H1 (cell line): Measurements from ENCODE around the gene F10. TPM values are rescaled to one million over a fixed set of nuclear protein-coding genes. Genes with fewer than 3 reads are reported as not detected.

Source experiments
- CTCF ChIA-PET: fragments of 300-600 bp; sonication (Branson Sonifier 250); formaldehyde crosslinking; loops from one replicate; lab custom pipeline; 2021; ENCODE audit not compliant: partially characterized antibody; lab: Charles Lee
- POLR2A ChIA-PET: fragments of 300-600 bp; sonication (Branson Sonifier 250); formaldehyde crosslinking; loops from one replicate; lab custom pipeline; 2021; ENCODE audit warnings: inconsistent platforms; ENCODE audit not compliant: partially characterized antibody; lab: Charles Lee
- DNase-seq, 2 experiments: peaks; one replicate each; pipeline versions ENCODE4 v3.0.0 to v3.0.0-alpha.2; 2010 to 2022; ENCODE audit warnings: low spot score in 2 of 2, low read depth in 1 of 2, mixed read lengths in 1 of 2
- FAIRE-seq: peaks from 2 replicates; lab custom pipeline; 2011; peaks lifted over from hg19 to GRCh38; lab: Jason Lieb, UNC
- H2AFZ ChIP-seq: 2 replicates; pipeline ENCODE4 v1.8.1; 2012; ENCODE audit warnings: low read length, inconsistent platforms
- H2AK5ac ChIP-seq: 2 replicates; pipeline ENCODE4 v1.6.1; 2013; ENCODE audit warnings: low read depth, low read length
- H2BK120ac ChIP-seq: replicated peaks from 2 replicates; pipeline ENCODE3; 2013; ENCODE audit warnings: low read depth, low read length, inconsistent platforms
- H2BK12ac ChIP-seq: 2 replicates; pipeline ENCODE4 v1.6.1; 2013; ENCODE audit warnings: low read depth, low read length
- H2BK15ac ChIP-seq: 2 replicates; pipeline ENCODE4 v1.6.1; 2013; ENCODE audit warnings: low read length
- H2BK20ac ChIP-seq: 2 replicates; pipeline ENCODE4 v1.6.1; 2013; ENCODE audit warnings: low read length
- H2BK5ac ChIP-seq: 2 replicates; pipeline ENCODE4 v1.6.1; 2013; ENCODE audit warnings: low read depth, low read length
- H3K14ac ChIP-seq: 2 replicates; pipeline ENCODE4 v1.6.1; 2013; ENCODE audit warnings: inconsistent platforms; ENCODE audit not compliant: insufficient read length
- H3K18ac ChIP-seq: 2 replicates; pipeline ENCODE4 v1.6.1; 2013; ENCODE audit warnings: low read length; ENCODE audit errors: extremely low read depth
- H3K23ac ChIP-seq: 2 replicates; pipeline ENCODE4 v1.6.1; 2013; ENCODE audit warnings: inconsistent platforms; ENCODE audit not compliant: insufficient read length
- H3K23me2 ChIP-seq: 2 replicates; pipeline ENCODE4 v1.6.1; 2013; ENCODE audit warnings: low read depth, low read length
- H3K27ac ChIP-seq: 2 replicates; pipeline ENCODE4 v1.6.1; 2011; ENCODE audit warnings: low read depth, low read length, inconsistent platforms
- H3K27me3 ChIP-seq, 4 experiments: replicated peaks in 1 of 4; 1 replicate in 1 of 4; 2 replicates in 3 of 4; pipeline versions ENCODE4 v1.6.1 to v1.8.1; 2011 to 2013; ENCODE audit warnings: low read length in 3 of 4, mild to moderate bottlenecking in 3 of 4, inconsistent platforms in 2 of 4, mixed read lengths in 2 of 4, moderate library complexity in 1 of 4; ENCODE audit not compliant: control insufficient read depth in 3 of 4, insufficient read depth in 3 of 4; ENCODE audit errors: extremely low read depth in 1 of 4
- H3K36me3 ChIP-seq, 4 experiments: 2 replicates each; pipeline versions ENCODE4 v1.6.1 to v1.8.1; 2011 to 2013; ENCODE audit warnings: mild to moderate bottlenecking in 4 of 4, low read length in 3 of 4, moderate library complexity in 2 of 4, control low read depth in 1 of 4, inconsistent platforms in 1 of 4; ENCODE audit not compliant: insufficient read depth in 4 of 4, control insufficient read depth in 2 of 4
- H3K4ac ChIP-seq: replicated peaks from 2 replicates; pipeline ENCODE3; 2013; ENCODE audit warnings: low read length, low read depth, mixed read lengths, inconsistent platforms; ENCODE audit not compliant: insufficient read length
- H3K4me1 ChIP-seq, 4 experiments: replicated peaks in 1 of 4; 1 replicate in 1 of 4; 2 replicates in 3 of 4; pipeline versions ENCODE4 v1.6.1 to v1.8.1; 2011 to 2013; ENCODE audit warnings: low read length in 3 of 4, inconsistent platforms in 2 of 4, mixed read lengths in 1 of 4; ENCODE audit not compliant: insufficient read depth in 4 of 4, control insufficient read depth in 3 of 4
- H3K4me2 ChIP-seq, 2 experiments: 2 replicates each; pipeline versions ENCODE4 v1.6.1 to v1.8.1; 2011 to 2013; ENCODE audit warnings: low read depth in 2 of 2, low read length in 2 of 2, control low read depth in 1 of 2, inconsistent platforms in 1 of 2, mild to moderate bottlenecking in 1 of 2; ENCODE audit not compliant: insufficient read depth in 1 of 2
- H3K4me3 ChIP-seq, 4 experiments: fragments of 200-600, 300-600 bp in 1 of 4; sonication (generic), shearing (Covaris generic), sonication (Bioruptor Twin) in 1 of 4; 2 replicates each; pipeline versions ENCODE4 v1.5.1 to v1.8.1; 2011 to 2016; ENCODE audit warnings: low read length in 4 of 4, low read depth in 3 of 4, control low read depth in 2 of 4, inconsistent platforms in 2 of 4, mild to moderate bottlenecking in 2 of 4, mixed read lengths in 1 of 4, moderate library complexity in 1 of 4; ENCODE audit not compliant: insufficient read depth in 2 of 4; ENCODE audit errors: extremely low read depth in 1 of 4
- H3K56ac ChIP-seq: replicated peaks from 2 replicates; pipeline ENCODE3; 2013; ENCODE audit warnings: low read depth, mild to moderate bottlenecking, mixed read lengths, low read length, inconsistent platforms; ENCODE audit not compliant: insufficient read length
- H3K79me1 ChIP-seq: 2 replicates; pipeline ENCODE4 v1.6.1; 2013; ENCODE audit warnings: low read depth, low read length, control low read depth
- H3K79me2 ChIP-seq, 2 experiments: 2 replicates each; pipeline versions ENCODE4 v1.6.1 to v1.8.1; 2012 to 2013; ENCODE audit warnings: low read length in 2 of 2, mild to moderate bottlenecking in 2 of 2, inconsistent platforms in 1 of 2; ENCODE audit not compliant: insufficient read depth in 2 of 2, control insufficient read depth in 1 of 2
- H3K9ac ChIP-seq, 4 experiments: replicated peaks in 1 of 4; 1 replicate in 1 of 4; 2 replicates in 3 of 4; pipeline versions ENCODE4 v1.6.1 to v1.8.1; 2011 to 2013; ENCODE audit warnings: low read depth in 3 of 4, low read length in 3 of 4, control low read depth in 2 of 4, mild to moderate bottlenecking in 2 of 4, moderate library complexity in 2 of 4, inconsistent platforms in 1 of 4; ENCODE audit errors: extremely low read depth in 1 of 4
- H3K9me3 ChIP-seq, 2 experiments: 2 replicates each; pipeline versions ENCODE4 v1.6.1 to v1.8.1; 2012 to 2013; ENCODE audit warnings: mild to moderate bottlenecking in 2 of 2, moderate library complexity in 2 of 2, control low read depth in 1 of 2, inconsistent platforms in 1 of 2, low read depth in 1 of 2, low read length in 1 of 2, mixed read lengths in 1 of 2; ENCODE audit not compliant: insufficient read depth in 2 of 2
- H4K20me1 ChIP-seq, 2 experiments: replicated peaks in 1 of 2; 2 replicates each; pipeline versions ENCODE3 to v1.8.1; 2011 to 2013; ENCODE audit warnings: inconsistent platforms in 2 of 2, low read length in 2 of 2, mild to moderate bottlenecking in 1 of 2; ENCODE audit not compliant: insufficient read depth in 2 of 2, control insufficient read depth in 1 of 2
- H4K5ac ChIP-seq: 2 replicates; pipeline ENCODE4 v1.6.1; 2013; ENCODE audit warnings: low read length, low read depth, mixed read lengths, inconsistent platforms; ENCODE audit not compliant: insufficient read length
- H4K8ac ChIP-seq: 2 replicates; pipeline ENCODE4 v1.8.0; 2013; ENCODE audit warnings: mild to moderate bottlenecking, moderate library complexity, low read length, inconsistent platforms; ENCODE audit not compliant: insufficient read depth; ENCODE audit errors: extremely low read depth
- H4K91ac ChIP-seq: replicated peaks from 2 replicates; pipeline ENCODE3; 2013; ENCODE audit warnings: low read length, mixed read lengths, inconsistent platforms; ENCODE audit not compliant: insufficient read length
- ASH2L ChIP-seq: fragments of 200-600, 300-600 bp; sonication (generic); IDR thresholded peaks from one replicate; pipeline ENCODE4 v1.7.1; 2017; ENCODE audit warnings: low read length
- CTBP2 ChIP-seq: IDR thresholded peaks from 2 replicates; pipeline ENCODE4 v1.7.0; 2011; ENCODE audit warnings: borderline replicate concordance, mild to moderate bottlenecking, moderate library complexity, mixed read lengths, low read length; ENCODE audit not compliant: insufficient read depth, insufficient read length
- E2F6 ChIP-seq: IDR thresholded peaks from 2 replicates; pipeline ENCODE4 v1.6.1; 2012; ENCODE audit warnings: inconsistent platforms
- EGR1 ChIP-seq: IDR thresholded peaks from 2 replicates; pipeline ENCODE4 v1.6.1; 2011; ENCODE audit warnings: low read depth, low read length, borderline replicate concordance
- HDAC6 ChIP-seq: IDR thresholded peaks from one replicate; pipeline ENCODE4 v1.7.1; 2012; ENCODE audit warnings: low read depth, mild to moderate bottlenecking, inconsistent platforms, low read length, moderate library complexity
- KDM4A ChIP-seq: IDR thresholded peaks from one replicate; pipeline ENCODE4 v1.7.1; 2012; ENCODE audit warnings: low read depth, mild to moderate bottlenecking, moderate library complexity, low read length, inconsistent platforms; ENCODE audit not compliant: severe bottlenecking
- MAX ChIP-seq: IDR thresholded peaks from 2 replicates; pipeline ENCODE4 v1.6.1; 2012; ENCODE audit warnings: inconsistent platforms
- SP2 ChIP-seq: IDR thresholded peaks from 2 replicates; pipeline ENCODE4 v1.6.1; 2012; ENCODE audit warnings: mild to moderate bottlenecking, low read length, inconsistent platforms
- TAF1 ChIP-seq: IDR thresholded peaks from 2 replicates; pipeline ENCODE4 v1.6.1; 2011; ENCODE audit warnings: mild to moderate bottlenecking, low read depth, low read length
- TAF7 ChIP-seq: optimal IDR thresholded peaks from 2 replicates; pipeline ENCODE3; 2011; ENCODE audit warnings: low read depth, mild to moderate bottlenecking, inconsistent platforms, low read length, moderate library complexity, borderline replicate concordance
- WGBS, 2 experiments: shearing (Covaris generic) in 1 of 2; methylation state at CpG; one replicate each; pipeline versions ENCODE4 v1.1.6 to v1.1.7; 2013 to 2015; ENCODE audit warnings: low lambda C conversion rate in 2 of 2, mixed read lengths in 2 of 2, inconsistent platforms in 1 of 2, low coverage in 1 of 2, missing lambda C conversion rate in 1 of 2; ENCODE audit not compliant: insufficient replicate concordance in 2 of 2, insufficient coverage in 1 of 2, insufficient read length in 1 of 2; ENCODE audit errors: extremely low coverage in 1 of 2, missing lambda C conversion rate in 1 of 2; 5-methylcytosine and 5-hydroxymethylcytosine counted together
- polyA plus RNA-seq, 7 experiments: library from polyadenylated mRNA; depleted of rRNA in 3 of 7; stranded (reverse) in 5 of 7; unstranded in 2 of 7; fragments of >200 nt in 5 of 7; fragments of 200-250 nt in 2 of 7; gene quantifications; 1 replicate in 5 of 7; 2 replicates in 1 of 7; 4 replicates in 1 of 7; pipeline versions ENCODE4 v1.2.1 to v1.2.3, GENCODE V29; 2011 to 2013; ENCODE audit warnings: missing spikeins in 2 of 7, mixed read lengths in 2 of 7
- total RNA-seq: library from RNA; stranded (reverse); fragmentation: NEBNext Ultra II Directional; extraction: Animal tissue kit (Norgen Biotek cat#: 25700); gene quantifications from 2 replicates; pipeline ENCODE4 v1.2.1, GENCODE V29; 2021

Gene F10
- total and polyA plus RNA-seq, 2 of the 8 experiments (the other 6 are each of a cell fraction or from before 2014, with no cell fraction given) = 2.0 to 4.2 TPM

- Histone ChIP-seq H3K79me1 (no peaks in the 10 kb centered on the region), H3K4ac (no peak overlapping the region), H3K18ac (no peak overlapping the region), H3K4me1 (peaks cover 0 to 7% (median 4%) of the 10 kb centered on the region in 4 experiments; a peak in 5 of 7 replicates), H4K20me1 (peaks cover 0 to 4% of the 10 kb centered on the region in 2 experiments), H2BK12ac (no peak overlapping the region), H2BK5ac (no peak overlapping the region), H3K9me3 (peaks cover 4 to 6% of the 10 kb centered on the region in 2 experiments; a peak in 2 of 4 replicates), H4K8ac (no peak overlapping the region), H3K56ac (no peak overlapping the region), H2BK15ac (no peak overlapping the region), H3K9ac (no peak overlapping the region), H3K4me2 (no peak overlapping the region), H2AK5ac (no peak overlapping the region), H3K27ac (no peak overlapping the region), H3K36me3 (no peaks in the 10 kb centered on the region; a peak in 1 of 8 replicates), H3K79me2 (no peaks in the 10 kb centered on the region), H3K14ac (no peak overlapping the region), H4K91ac (no peak overlapping the region), H2BK120ac (no peak overlapping the region), H3K4me3 (no peak overlapping the region), H3K23ac (no peak overlapping the region), H4K5ac (no peak overlapping the region), H2AFZ (no peak overlapping the region), H3K27me3 (no peaks in the 10 kb centered on the region; a peak in 2 of 7 replicates), H3K23me2 (no peaks in the 10 kb centered on the region), H2BK20ac (no peak overlapping the region)
- 93% methylated on average over 9 of the region's 9 CpGs; no CpG with 5 or more reads in 1 of the 2 experiments for WGBS, 2 experiments
- DNase-seq = peak in 1 of 2 experiments; percentile 22
- CTCF ChIA-PET = interaction anchor here (0.6 to 2.4 kb wide), 3 partner anchors 18 to 300 kb away, joined by 3 to 6 read pairs (median 3); no protein-coding TSS in a partner anchor
- POLR2A ChIA-PET = interaction anchor here (1.5 to 1.7 kb wide), 2 partner anchors 28 to 32 kb away, joined by 5 to 6 read pairs; no protein-coding TSS in a partner anchor
- TF ChIP-seq ASH2L (no peak), TAF7 (no peak), EGR1 (no peak), TAF1 (no peak), HDAC6 (no peak), MAX (no peak), SP2 (no peak), E2F6 (no peak), CTBP2 (no peak), KDM4A (no peak)
- no peak for FAIRE-seq
Observed at GRCh38 chr13:113117911-113118260, 4.7 kb upstream of the F10 start.
